HUES64 (cell line): ENCODE data around the gene SLC9C1.
A peak's percentile ranks its signal among the peaks of the same experiment; 100 is the strongest.
"Not testable (repeated sequence)": the region's sequence is repeated elsewhere in the genome, so short reads cannot be mapped to it uniquely, and the experiment has no call there.

Source experiments
- H3K27ac ChIP-seq: 2 replicates; pipeline ENCODE4 v1.7.0; 2013; ENCODE audit warnings: low read depth, low read length, inconsistent platforms
- H3K27me3 ChIP-seq: 2 replicates; pipeline ENCODE4 v1.6.1; 2013; ENCODE audit warnings: mild to moderate bottlenecking, low read length; ENCODE audit not compliant: insufficient read depth
- H3K36me3 ChIP-seq: 2 replicates; pipeline ENCODE4 v1.6.1; 2013; ENCODE audit warnings: mild to moderate bottlenecking, low read length; ENCODE audit not compliant: insufficient read depth
- H3K4me1 ChIP-seq: 2 replicates; pipeline ENCODE4 v1.6.1; 2013; ENCODE audit warnings: mild to moderate bottlenecking, low read length, moderate library complexity; ENCODE audit not compliant: insufficient read depth
- H3K4me3 ChIP-seq: 2 replicates; pipeline ENCODE4 v1.5.1; 2013; ENCODE audit warnings: mild to moderate bottlenecking, low read length, moderate library complexity
- H3K9ac ChIP-seq: 2 replicates; pipeline ENCODE4 v1.6.1; 2013; ENCODE audit warnings: mild to moderate bottlenecking, low read depth, low read length
- H3K9me3 ChIP-seq: 2 replicates; pipeline ENCODE4 v1.6.1; 2013; ENCODE audit warnings: low read depth, low read length; ENCODE audit not compliant: insufficient read depth
- WGBS: fragments of 150-250, 120-280 bp; methylation state at CpG from one replicate; pipeline ENCODE4 v1.1.7; 2013; ENCODE audit warnings: missing lambda C conversion rate; 5-methylcytosine and 5-hydroxymethylcytosine counted together

The SLC9C1 gene

GRCh38 chr3:112185423-112186035 lies 108.5 kb downstream of the SLC9C1 start:
- H3K9ac ChIP-seq: not testable (repeated sequence)

DNA sequence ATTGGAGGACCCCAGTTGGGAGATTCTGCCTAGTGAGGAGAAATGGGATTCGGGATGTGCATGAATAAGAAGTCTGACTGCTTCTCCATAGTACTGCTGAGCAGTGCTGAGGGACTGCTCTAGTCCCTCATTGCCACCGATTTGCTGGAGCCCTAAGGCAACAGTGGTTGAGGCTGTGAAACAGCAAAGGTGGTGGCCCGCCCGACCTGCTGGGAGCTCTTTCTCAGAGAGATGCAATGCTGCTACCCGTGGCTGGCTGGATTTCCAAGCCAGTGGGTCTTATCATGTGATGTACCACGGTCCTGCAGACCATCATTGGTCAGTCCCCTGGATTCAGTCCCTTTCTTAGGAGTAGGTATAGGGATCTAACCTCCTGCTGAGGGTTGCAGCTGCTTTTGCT lies 118.4 kb downstream of the SLC9C1 start:
- H3K9ac ChIP-seq: no peak overlapping the region
- no peaks in the 10 kb centered on the region for H3K4me1 ChIP-seq
- H3K27me3 ChIP-seq: no peaks in the 10 kb centered on the region
- WGBS: 92% methylated on average over 6 of the region's 6 CpGs
- no peaks in the 10 kb centered on the region for H3K9me3 ChIP-seq
- no peaks in the 10 kb centered on the region for H3K36me3 ChIP-seq
- no peak overlapping the region for H3K27ac ChIP-seq
- H3K4me3 ChIP-seq: no peak overlapping the region

More at GRCh38 chr3:112185423-112186035, 108.5 kb downstream of the SLC9C1 start:
- not testable (repeated sequence) for H3K27ac ChIP-seq, H3K36me3 ChIP-seq, H3K9me3 ChIP-seq, H3K4me1 ChIP-seq, H3K27me3 ChIP-seq
- H3K4me3 ChIP-seq: peak overlapping the region; percentile 37
- 15% methylated on average over 34 of the region's 42 CpGs for WGBS

DNA sequence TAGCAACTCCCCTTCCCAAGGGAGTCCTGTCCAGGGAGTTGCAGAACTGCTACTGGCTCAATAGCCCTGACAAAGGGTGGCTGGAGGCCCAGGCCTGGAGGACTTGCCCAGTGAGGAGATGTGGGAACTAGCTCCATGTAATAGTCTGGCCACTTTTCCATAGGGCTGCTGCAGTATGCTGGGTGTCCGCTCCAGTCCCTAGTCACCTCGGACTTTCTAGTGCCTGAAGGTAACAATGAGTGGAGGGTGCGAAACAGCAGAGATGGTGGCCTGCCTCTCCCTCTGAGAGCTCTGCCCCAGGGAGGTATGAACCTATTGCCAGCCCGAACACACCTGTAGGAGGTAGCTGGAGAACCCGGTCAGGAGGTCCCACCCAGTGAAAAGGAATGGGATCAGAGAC lies 119.0 kb downstream of the SLC9C1 start:
- H3K4me1 ChIP-seq: no peaks in the 10 kb centered on the region
- no peak overlapping the region for H3K9ac ChIP-seq
- WGBS: 93% methylated on average over 5 of the region's 5 CpGs
- no peak overlapping the region for H3K4me3 ChIP-seq
- no peak overlapping the region for H3K27ac ChIP-seq
- H3K9me3 ChIP-seq: no peaks in the 10 kb centered on the region
- H3K36me3 ChIP-seq: no peaks in the 10 kb centered on the region
- no peaks in the 10 kb centered on the region for H3K27me3 ChIP-seq

DNA sequence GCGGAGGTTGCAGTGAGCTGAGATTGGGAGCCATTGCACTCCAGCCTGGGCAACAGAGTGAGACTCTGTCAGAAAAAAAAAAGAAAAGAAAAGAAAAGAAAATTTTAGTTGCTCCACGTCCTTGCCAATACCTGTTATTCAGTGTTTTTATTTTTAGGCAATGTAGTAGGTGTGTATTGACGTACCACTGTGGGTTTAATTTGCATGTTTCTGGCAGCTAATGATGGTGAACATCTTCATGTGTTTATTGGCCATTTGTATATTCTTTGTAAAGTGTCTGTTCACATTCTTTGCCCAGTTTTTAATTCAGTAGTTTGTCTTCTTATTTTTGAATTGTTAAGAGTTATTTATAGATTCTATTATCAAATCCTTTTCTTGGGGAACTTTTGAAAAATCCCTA lies 122.9 kb downstream of the SLC9C1 start:
- 93% methylated on average over 3 of the region's 3 CpGs for WGBS
- Histone ChIP-seq H3K27ac (no peak overlapping the region), H3K9me3 (peaks cover 9% of the 10 kb centered on the region)

GRCh38 chr3:112170046-112170445 lies 124.0 kb downstream of the SLC9C1 start:
- WGBS: 89% methylated on average over 2 of the region's 2 CpGs

More for the DNA sequence above, 122.9 kb downstream of the SLC9C1 start:
- H3K36me3 ChIP-seq: no peaks in the 10 kb centered on the region
- no peak overlapping the region for H3K9ac ChIP-seq
- H3K27me3 ChIP-seq: no peaks in the 10 kb centered on the region
- H3K4me1 ChIP-seq: no peaks in the 10 kb centered on the region
- no peak overlapping the region for H3K4me3 ChIP-seq

DNA sequence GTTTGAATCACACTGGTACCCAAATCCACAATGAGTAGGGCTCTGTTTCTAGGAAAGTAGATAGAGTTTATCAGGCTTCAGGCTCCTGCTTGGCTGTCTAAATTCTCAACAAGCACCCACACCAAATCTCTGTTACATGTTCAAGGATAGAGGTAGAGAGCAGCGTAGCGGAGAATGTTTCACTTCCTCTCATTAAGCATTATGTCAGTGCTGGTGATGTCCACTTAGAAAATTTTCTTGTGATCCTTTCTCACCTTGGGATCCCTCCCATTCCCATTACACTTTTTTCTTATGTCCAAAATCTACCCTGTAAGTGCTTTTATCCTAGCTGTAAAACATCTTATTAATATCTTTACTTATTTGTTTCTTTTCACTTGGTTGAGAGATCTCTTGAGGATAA lies 126.3 kb downstream of the SLC9C1 start:
- H3K4me3 ChIP-seq: no peak overlapping the region
- H3K27ac ChIP-seq: no peak overlapping the region
- H3K27me3 ChIP-seq: no peaks in the 10 kb centered on the region
- H3K9me3 ChIP-seq: peaks cover 15% of the 10 kb centered on the region
- no peak overlapping the region for H3K9ac ChIP-seq
- 100% methylated on average over 2 of the region's 2 CpGs for WGBS
- H3K4me1 ChIP-seq: no peaks in the 10 kb centered on the region
- no peaks in the 10 kb centered on the region for H3K36me3 ChIP-seq

More at GRCh38 chr3:112170046-112170445, 124.0 kb downstream of the SLC9C1 start:
- no peaks in the 10 kb centered on the region for H3K36me3 ChIP-seq
- no peak overlapping the region for H3K9ac ChIP-seq
- H3K4me1 ChIP-seq: no peaks in the 10 kb centered on the region
- H3K27me3 ChIP-seq: no peaks in the 10 kb centered on the region
- H3K4me3 ChIP-seq: no peak overlapping the region
- no peak overlapping the region for H3K27ac ChIP-seq
- peaks cover 15% of the 10 kb centered on the region for H3K9me3 ChIP-seq

DNA sequence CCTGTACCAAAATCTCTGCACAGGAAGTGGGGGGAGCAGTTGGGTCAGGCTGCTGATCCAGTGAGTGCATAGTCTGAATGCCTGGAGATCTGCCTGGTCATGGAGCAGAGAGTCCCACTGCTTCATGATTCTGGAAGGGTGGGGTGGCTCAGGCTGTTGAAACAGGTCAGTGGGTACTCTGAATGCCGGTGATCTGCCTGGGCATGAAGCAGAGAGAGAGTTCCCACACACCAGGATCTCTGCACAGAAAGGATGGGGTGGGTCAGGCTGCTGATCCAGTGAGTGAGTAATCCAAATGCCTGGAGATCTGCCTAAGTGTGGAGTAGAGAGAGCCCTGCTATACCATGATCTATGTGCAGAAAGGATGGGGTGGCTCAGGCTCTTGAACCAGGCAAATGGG lies 144.9 kb downstream of the SLC9C1 start:
- 86% methylated on average over 1 of the region's 1 CpG for WGBS
- Histone ChIP-seq H3K27me3 (no peaks in the 10 kb centered on the region), H3K4me3 (no peak overlapping the region), H3K9me3 (peaks cover 27% of the 10 kb centered on the region), H3K9ac (no peak overlapping the region), H3K27ac (no peak overlapping the region), H3K36me3 (no peaks in the 10 kb centered on the region), H3K4me1 (no peaks in the 10 kb centered on the region)

GRCh38 chr3:112143689-112144088 lies 150.3 kb downstream of the SLC9C1 start:
- Histone ChIP-seq H3K36me3 (no peaks in the 10 kb centered on the region), H3K27ac (no peak overlapping the region), H3K9me3 (peaks cover 24% of the 10 kb centered on the region), H3K27me3 (no peaks in the 10 kb centered on the region), H3K4me1 (0 out of 2 replicates have a peak, but pooled peaks cover 3% of the 10 kb centered on the region), H3K9ac (no peak overlapping the region), H3K4me3 (no peak overlapping the region)
- WGBS: 91% methylated on average over 1 of the region's 1 CpG

- 100% methylated on average over 1 of the region's 1 CpG for WGBS
Measured at GRCh38 chr3:112143251-112143650, 150.8 kb downstream of the SLC9C1 start.

GRCh38 chr3:112141293-112141692 lies 152.7 kb downstream of the SLC9C1 start:
- peaks cover 22% of the 10 kb centered on the region for H3K4me1 ChIP-seq
- no peak overlapping the region for H3K9ac ChIP-seq
- WGBS: 100% methylated on average over 1 of the region's 2 CpGs
- H3K36me3 ChIP-seq: no peaks in the 10 kb centered on the region
- H3K4me3 ChIP-seq: no peak overlapping the region
- H3K27ac ChIP-seq: no peak overlapping the region
- peaks cover 13% of the 10 kb centered on the region for H3K9me3 ChIP-seq
- no peaks in the 10 kb centered on the region for H3K27me3 ChIP-seq

More at GRCh38 chr3:112143251-112143650, 150.8 kb downstream of the SLC9C1 start:
- Histone ChIP-seq H3K27ac (no peak overlapping the region), H3K4me3 (no peak overlapping the region), H3K4me1 (0 out of 2 replicates have a peak, but pooled peaks cover 7% of the 10 kb centered on the region), H3K9ac (no peak overlapping the region), H3K9me3 (peaks cover 21% of the 10 kb centered on the region), H3K27me3 (no peaks in the 10 kb centered on the region), H3K36me3 (no peaks in the 10 kb centered on the region)

GRCh38 chr3:112140584-112140983 lies 153.4 kb downstream of the SLC9C1 start:
- peaks cover 25% of the 10 kb centered on the region for H3K4me1 ChIP-seq
- H3K4me3 ChIP-seq: no peak overlapping the region
- no CpG with 5 or more reads among the region's 1 CpG for WGBS
- H3K9me3 ChIP-seq: peaks cover 13% of the 10 kb centered on the region
- no peaks in the 10 kb centered on the region for H3K27me3 ChIP-seq
- H3K9ac ChIP-seq: no peak overlapping the region
- no peaks in the 10 kb centered on the region for H3K36me3 ChIP-seq
- H3K27ac ChIP-seq: no peak overlapping the region
